NT2/D1 (cell line): ENCODE measurements around the gene KLHL6.

Experiments
- SUZ12 ChIP-seq: IDR thresholded peaks from 2 replicates; pipeline ENCODE4 v1.6.1; 2011; ENCODE audit not compliant: insufficient read length, insufficient read depth; ENCODE audit errors: extremely low read depth
- ZNF274 ChIP-seq: IDR thresholded peaks from 2 replicates; pipeline ENCODE4 v1.6.1; 2011; ENCODE audit warnings: mild to moderate bottlenecking, low read depth, low read length

DNA sequence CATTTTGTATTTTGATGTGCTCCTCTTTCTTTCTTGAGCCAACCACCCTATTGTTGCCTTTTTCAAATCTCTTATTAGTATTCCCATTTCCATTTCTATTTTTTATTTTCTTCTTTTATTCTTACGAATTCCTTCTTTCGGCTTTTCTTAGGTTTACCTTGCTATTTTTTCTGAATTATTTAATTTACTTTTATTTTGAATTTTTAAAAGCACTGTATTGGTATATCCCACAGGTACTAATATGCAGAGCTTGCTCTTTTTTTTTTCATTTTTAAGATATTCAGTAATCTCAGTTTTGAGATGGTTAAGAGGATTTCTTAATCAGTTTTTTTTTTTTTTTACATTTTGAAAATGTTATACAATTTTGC lies 108.7 kb downstream of the KLHL6 start:
- TF ChIP-seq ZNF274 (no peak), SUZ12 (no peak)
